Limb (tissue), 2 donors: ENCODE results near the gene SMARCD1.

Experiments used
- DNase-seq, 2 donors: peaks; one replicate each; pipeline ENCODE4 v3.0.0-alpha.2; 2016; ENCODE audit errors: extremely low spot score in 2 of 2

SMARCD1 gene

DNA sequence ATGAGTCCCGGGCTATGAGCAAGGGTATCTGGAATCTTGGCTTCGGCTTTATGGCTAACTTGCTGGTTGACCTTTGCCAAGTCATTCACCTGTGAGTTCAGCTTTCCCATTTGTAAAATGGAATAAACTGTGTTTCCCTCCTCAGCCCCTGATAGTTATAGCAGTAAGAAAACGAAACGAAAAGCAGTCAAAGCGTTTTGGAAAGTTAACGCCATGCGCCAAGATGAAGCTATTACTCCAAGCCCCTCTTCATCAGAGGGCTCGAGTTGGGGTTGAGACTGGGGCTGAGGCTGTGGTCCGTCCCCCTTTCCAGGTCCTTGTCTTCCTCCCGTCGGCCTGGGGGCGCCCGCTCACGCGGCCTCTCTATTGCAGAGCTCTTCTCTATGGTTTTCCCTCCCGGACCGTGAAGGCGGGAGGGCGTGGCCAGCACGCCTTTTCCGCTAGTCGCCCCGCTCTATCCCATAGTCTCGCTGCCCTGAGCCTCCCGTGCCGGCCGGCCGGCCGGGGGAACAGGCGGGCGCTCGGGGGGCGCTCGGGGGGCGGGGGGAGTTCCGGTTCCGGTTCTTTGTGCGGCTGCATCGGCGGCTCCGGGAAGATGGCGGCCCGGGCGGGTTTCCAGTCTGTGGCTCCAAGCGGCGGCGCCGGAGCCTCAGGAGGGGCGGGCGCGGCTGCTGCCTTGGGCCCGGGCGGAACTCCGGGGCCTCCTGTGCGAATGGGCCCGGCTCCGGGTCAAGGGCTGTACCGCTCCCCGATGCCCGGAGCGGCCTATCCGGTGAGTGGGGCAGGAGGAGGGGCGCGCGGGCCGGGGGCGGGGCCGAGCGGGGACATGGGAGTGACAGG, at the start of gene SMARCD1:
TSS of gene SMARCD1 (plus strand) at position 568 of the 840 bp plus-strand sequence. CDS start at position 596, 28 bp downstream.
- peak; percentile 95 to 96 for DNase-seq

DNA sequence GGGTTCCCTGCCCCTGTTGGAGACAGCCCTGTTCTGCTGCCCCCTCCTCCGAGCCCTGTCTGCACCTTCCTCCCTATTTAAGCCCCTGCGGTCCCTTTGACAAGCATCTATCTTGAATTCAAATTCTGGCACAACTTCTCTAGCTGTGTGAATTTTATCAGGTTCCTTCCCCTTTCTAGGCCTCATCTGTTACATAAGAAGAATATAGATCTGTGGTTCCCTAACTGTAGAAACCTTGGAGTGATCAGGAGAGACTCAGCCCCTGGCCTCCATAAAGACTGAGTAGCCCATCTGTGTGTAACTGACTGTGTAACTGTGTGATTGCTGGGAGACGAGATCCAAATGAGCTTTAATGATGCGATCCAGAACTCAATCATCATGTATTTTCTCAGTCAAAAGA, 46.8 kb upstream of the SMARCD1 start:
- DNase-seq = no peak

DNA sequence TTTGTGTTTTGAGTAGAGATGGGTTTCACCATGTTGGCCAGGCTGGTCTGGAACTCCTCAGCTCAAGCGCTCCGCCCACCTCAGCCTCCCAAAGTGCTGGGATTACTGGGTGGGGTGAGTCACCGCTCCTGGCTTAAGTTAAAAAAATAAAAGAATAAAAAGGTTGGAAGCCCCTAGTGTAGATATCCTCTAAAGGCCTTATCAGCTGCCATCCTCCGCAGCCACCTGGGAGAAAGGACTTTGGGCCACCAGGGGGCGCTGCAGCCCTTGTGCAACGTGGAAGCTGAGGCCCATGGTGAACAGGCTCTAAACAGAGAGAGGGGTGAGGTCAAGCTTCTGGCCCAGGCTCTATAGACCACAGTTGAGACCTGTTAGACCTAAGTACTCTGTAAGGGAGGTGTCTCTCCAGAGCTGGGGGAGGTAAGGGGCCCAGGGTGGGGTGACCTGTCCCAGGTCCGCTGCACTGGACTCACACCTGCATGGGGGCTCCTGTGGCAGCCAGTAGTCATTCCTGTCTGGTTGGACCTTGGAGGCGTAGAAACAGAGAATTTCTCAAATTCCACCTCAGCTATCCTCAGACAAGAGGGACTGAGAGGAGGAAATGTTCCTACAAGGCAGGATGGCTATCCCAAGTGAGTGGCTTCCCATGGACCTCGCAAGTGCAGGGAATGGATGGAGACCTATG, 45.8 kb upstream of the SMARCD1 start:
- peak; percentile 49 to 86 for DNase-seq

DNA sequence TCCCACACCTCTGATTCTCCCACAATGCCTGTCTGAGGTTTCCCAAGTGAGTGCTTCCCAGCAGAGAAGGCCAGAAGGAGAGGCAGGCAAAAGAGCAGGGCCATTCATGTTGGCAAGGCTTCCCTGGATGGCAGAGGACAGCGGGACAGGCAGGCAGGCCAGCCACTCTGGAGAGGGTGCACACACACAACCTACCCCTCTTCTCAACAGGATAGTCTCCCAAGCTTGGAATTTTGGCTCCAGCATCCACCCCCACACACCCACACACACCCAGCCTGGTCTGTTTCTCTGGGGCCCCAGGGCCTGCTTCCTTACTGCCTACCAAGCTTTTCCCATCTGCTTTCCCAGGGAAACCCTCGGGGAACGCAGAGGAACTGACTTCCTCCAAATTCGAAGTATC, 44.5 kb upstream of the SMARCD1 start:
- no peak for DNase-seq

DNA sequence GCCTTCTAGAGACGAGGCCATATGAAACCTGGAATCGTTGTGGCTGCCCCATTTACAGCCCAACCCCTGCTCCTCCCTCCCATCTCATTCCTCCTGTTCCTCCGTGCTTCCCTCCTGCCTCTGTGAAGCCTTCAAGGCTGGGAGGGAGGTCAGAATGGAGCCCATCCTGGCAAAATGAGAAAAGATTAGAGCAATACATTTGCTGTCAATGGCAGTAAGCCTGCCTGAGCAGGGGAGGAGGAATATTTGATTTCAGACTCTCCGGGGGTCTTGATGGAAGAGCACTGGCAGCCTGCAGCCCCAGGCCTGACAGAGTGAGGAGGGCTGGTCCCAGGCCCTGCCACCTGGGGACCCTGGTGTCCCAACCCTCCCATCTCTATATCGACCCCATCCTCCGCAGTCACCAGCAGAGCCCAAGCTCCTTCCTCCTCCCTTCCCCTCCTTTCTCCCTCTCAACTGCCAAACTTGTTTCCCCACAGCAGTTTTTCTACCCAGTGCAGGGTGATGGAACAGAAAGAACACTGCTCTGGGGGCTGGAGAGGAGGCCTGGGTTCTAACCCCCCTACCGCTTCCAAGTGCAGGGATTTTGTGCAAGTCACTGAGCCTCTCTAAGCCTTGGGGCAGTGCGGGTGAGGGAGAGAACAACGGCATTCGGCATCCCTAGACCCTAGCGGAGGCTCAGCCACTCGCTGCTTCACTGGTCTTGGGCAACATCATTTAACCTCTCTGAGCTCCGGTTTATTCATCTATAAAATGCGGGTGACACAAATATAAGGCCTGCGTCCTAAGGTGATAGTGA, 43.9 kb upstream of the SMARCD1 start:
- DNase-seq = no peak

DNA sequence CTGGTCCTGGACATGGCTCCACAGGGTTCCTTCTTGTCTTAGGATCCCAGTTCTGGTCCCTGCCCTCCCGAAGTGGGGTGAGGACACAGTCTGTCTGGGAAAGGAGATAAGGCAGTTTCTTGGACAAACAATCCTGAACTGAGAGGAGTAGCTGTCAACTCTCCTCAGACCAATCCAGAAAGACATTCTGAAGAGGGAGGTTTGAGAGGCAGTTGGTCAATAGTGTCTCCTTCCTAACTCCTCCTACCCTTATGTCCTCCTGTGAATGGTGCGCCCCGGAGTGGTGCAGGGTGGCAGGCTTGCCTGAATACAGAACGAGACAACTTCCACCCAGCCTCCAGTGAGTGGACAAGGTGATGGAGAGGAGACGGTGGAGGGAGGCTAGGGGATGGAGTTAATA, 43.2 kb upstream of the SMARCD1 start:
- DNase-seq = no peak

DNA sequence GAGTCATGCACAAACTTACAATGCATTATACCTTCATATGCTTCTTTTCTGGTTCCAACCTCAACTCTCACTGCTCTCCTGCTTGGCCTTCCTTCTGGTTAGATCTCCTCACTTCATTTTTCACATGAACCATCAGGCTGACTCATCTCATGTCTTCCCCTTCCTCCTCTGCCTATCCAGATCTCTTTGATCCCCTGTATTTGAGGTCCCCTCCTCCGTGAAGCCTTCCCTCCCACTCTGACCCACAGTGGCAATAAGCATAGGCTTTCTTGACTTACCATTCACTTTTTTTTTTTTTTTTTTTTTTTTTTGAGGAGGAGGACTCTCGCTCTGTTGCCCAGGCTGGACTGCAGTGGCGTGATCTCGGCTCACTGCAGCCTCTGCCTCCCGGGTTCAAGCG, 42.4 kb upstream of the SMARCD1 start:
- no peak for DNase-seq

DNA sequence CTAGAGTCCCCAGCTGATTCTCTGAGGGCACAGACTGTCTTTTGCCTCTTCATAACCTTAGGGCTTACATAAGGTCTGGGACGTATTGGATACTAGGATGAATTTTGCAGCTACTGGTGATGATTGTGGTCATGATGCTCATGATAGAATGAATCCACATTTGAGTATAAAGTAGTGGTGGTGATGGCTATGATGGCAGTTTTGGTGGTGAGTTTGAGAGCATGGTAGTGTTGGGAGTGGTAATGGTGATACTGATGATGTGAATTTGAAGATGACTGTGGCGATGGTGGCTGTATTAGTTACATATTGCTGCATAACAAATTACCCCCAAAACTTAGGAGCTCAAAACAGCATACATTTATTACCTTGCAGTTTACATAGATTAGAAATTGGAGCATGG, 41.8 kb upstream of the SMARCD1 start:
- DNase-seq = no peak

DNA sequence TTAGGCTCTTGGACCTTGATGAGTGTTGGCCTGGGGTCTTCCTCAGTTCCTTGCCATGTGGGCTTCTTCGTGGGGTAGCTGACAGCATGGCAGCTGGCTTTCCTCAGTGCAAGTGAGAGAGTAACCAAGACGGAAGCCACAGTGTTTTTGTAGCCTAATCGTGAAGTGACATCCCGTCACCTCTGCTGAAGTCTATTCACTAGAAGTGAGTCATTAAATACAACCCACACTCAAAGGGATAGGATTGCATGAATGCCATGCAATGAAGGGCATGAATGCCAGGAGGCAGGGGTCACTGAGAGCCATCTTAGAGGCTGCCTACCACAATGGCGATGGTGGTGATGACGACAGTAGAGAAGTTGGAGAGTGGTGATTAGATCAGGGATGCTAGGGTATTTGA, 41.3 kb upstream of the SMARCD1 start:
- no peak for DNase-seq

DNA sequence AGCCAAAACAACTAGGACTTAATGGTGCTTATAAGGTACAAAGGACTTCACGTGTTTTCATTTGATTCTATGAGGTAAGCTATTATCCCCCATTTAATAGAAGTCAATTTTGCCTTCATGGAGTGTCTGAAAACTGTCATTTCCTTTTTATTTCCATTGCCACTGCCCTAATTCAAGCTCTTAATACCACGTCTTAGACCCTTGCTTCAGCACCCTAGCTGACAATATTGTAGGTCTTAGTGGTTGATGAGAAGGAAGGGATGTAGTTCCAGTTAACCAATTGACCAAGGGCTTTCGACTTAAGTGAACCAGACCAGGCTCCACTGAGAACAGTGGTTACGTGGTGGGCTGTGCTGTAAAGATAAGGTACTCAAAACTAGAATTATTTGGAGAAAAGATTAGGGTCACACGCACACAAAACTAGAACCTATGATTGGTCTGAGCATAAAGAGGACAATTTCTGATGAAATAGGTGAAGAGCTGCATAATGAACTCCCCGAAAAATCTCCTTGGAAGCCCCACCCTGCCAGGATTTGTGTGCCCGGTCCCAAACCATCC, 37.4 kb upstream of the SMARCD1 start:
- no peak for DNase-seq

DNA sequence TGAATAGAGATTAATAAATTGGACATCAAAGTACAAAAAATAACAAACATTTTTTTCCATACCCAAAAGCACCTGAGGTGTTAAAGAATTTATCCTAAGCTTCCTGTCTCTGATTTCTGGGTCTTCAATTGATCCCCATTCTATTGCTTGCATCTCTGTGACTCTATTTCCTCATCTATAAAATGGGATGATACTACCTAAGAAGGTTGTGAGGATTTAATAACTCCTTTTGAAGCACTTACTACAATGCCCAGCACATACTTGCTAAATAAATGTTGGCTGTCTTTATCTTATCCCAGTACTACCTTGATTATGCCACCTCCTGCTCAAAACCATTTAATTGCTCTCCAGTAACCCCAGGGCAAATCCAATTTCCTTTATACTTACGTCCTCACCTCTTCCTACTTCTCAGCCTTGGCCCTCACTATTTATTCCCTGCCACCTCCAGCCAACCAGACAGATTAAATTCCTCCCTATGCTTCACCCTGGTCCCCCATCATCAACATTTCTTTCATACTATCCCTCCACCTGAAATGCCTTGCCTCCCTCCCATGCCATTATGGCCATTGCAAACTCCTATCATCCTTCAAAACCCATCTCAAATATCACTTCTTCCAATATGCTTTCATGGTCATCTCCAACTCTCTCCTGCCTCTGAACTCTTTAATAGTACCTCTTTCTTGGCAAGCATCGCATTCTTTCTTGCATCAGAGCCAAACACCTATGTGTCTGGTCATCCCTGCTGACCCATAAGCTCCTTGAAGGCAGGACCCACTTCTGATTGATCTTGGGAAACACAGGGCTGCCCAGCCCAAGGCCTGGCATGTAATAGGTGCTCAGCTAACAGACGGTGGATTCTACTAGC, 35.7 kb upstream of the SMARCD1 start:
- no peak for DNase-seq

DNA sequence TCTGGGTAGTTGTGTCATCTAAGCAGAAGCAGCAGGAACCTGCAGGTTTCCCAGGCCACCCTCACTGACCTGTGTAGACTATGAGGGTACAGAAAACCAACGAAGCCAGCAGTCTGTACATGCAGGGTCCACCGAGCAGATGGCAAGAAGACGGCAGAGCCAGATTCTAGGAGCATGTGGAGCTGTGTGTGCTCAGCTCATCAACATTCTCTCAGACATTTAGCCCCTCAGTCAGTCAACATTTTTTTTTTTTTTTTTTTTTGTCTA, 35.1 kb upstream of the SMARCD1 start:
- DNase-seq = no peak

DNA sequence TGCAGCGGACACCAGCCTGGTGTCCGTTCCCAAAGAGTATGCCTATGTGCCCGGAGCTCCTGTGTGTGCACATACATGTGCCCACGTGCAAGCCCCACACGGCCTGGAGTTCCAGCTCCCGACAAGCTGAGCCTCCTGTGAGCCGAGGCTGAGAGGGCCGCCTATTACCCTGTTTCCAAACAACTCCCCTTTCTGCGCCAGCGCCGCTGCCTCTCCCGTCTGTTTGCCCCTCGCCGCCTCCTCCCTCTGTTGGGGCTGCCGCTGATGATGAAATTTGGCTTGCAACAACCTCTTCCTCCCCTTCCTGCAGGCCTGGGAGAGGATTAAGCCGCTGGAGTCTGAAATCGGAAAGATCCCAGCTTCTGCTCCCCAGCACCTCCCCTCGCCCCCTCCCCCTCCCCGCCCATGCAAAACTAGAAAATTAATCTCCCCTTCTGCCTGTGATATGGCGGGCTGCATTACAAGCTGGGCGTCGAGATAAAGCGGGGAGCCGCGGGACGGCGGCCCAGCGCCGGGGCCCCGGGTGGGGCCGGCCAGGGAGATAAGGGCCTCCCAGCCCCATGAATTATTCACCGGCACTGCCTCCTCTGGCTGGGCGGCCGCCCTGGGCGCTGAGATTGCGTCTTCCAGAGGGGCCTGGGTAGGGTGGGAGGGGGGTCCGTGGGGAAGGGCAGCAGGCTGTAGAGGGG, 34.6 kb upstream of the SMARCD1 start:
- peak; percentile 60 to 69 for DNase-seq

DNA sequence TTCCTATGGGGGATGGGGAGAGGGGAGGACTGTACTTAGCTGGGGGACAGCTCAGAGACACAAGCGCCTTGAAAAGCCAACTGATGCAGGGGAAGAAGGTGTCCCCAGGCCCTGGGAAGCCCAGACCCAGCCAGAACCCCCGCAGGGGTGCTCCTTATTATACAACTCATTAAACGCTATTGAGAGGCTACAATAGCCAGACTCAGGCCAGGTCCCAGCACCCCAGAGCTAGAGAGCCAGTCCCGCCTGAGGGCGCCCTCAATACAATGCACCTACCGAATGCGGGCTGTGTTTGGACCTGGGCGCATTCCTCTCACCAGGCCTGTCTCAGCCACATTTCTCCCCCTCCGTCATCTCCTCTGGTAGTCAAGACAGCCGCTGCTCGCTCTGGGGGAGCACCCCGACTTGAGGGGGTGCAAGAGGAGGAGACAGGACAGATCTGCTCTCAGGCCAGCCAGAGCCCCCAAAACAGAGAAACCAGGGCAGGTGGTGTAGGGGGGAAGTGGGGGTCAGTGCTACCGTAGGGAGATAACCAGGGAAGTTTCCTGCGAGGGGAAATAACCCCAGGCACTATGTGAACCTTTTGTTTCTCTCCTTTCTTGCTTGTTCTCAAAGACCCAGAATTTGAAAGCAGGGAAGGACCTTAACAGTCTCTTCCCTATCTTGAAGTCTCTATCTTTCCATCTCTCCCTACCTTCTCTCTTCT, 33.9 kb upstream of the SMARCD1 start:
- DNase-seq = no peak

DNA sequence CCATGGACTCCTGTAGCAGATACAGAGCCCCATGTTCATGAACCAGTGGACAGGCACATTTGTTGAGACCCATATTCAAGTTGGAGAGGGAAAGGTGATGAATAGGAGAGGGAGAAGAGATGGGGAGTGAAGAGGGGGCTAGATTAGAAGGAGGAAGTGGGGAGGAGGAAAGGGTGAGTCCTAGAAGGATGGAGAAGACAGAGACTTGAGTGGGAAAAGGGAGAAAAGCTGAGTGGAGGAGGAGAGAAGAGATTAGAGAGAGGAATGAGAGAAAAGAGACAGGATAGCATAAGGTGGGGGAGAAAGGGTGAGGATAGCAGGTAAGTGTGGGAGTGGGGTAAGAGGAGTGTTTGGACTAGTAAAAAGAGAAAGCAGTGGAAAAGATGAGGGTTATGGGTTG, 32.6 kb upstream of the SMARCD1 start:
- no peak for DNase-seq

DNA sequence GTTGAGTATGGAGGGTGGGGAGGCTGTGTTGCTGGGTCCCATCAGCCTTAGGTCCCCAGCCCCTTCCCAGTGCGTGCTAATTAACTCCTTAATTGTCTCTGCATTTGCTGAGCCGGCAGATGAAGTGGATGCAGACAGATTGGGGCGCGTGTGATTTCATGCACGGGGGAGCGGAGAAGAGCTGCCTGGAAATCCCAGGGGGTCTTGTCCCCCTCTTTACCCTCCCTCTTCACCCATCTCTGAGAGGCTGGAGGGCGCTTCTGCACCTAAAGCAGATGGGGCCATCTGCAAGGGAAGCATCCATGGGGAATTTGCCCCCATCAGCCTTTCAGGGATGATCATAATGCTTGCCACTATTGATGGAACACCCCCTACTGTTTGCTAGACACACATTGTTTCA, 32.2 kb upstream of the SMARCD1 start:
- no peak for DNase-seq

DNA sequence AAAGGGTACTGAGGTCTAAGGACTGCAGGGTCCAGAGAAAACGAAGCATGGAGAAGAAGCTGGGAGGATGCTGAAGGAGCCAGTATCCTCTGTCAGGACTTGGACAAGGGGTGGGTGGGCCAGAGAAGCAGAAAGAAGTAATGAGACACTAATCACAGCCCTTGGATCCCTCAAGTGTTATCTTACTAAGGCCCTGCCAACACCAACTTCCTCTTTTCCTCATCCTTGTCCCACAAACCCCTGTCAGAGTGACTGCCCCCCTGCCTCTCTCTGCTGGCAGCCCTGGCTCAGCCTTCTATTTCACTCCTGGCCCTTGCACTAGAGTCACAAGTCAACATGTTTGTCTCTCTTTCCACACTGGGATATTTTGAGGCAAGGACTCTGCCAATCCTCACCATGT, 31.6 kb upstream of the SMARCD1 start:
- DNase-seq = no peak

DNA sequence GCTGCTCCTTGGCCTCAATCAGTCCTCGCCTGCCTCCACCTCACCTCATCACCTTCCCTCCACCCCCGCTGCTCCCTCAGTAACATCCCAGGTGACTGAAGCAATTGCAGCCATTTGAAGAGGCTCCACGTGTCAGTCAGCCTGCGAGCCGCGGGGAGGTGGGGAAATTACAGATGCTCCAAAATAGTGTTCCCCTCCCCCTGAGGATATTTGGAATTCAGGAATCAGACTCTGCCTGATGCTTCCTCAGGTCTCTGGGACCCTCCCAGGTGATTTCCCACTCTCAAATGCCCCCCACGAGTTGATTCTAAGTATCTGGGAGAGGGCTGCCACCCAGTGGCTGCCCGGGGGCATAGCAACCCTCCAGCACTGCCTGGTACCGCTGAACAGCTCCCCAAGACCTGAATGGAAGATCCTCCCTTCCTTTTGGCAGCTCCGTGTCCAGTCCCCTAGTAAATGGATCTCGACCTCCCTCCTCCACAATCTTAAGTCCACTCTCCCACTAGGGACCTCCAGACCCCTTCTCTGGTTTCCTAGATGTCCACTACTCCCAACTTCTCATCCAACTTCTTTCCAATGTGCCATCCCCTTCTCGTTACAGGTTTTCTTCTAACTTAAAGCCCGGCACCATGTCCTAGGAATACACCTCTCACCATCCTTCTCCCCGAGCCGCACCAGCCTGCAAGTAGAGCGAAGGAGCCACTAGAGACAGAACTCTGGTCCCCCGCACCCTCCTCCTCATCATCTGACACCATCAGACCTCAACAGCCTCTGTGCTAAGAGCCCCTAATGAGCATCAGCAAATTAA, 29.1 kb upstream of the SMARCD1 start:
- DNase-seq = peak; percentile 54 to 76

DNA sequence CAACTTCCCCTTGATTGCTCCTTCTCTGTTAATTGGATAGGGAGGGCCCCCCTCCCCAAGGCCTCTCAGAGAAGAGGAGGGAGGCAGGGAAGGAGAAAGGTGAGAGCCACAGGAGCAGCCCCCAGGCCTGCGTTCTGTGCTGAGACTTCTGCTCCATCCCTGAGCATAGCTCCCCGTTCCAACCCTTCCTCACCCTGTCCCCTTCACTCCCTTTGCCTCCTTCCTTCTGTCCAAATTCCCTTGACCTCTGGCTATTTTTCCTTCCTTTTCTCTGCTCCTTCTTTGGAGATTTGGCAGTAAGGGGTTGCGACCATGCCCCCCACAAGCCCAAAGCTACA, 28.5 kb upstream of the SMARCD1 start:
- DNase-seq = no peak
